K562 (cell line): ENCODE results near the gene TRIM3. TPM values are rescaled to one million over a fixed set of nuclear protein-coding genes. Genes with fewer than 3 reads are reported as not detected.

ENCODE experiments used
- ATAC-seq: fragments of 200-7000 bp; cut with Tn5 transposase; 3 replicates; pipeline ENCODE4 v1.9.1; 2020; ENCODE audit warnings: moderate library complexity
- BruUV-seq: library from RNA; stranded (reverse); fragments of 400-500 nt; replicated peaks from 2 replicates; lab custom pipeline; 2021; lab: Mats Ljungman, UMichigan
- CTCF ChIA-PET: fragments of 300-600 bp; formaldehyde crosslinking; extraction: SDS; loops from one replicate; lab custom pipeline; 2021; ENCODE audit warnings: low intra/inter-chr PET ratio; lab: Yijun Ruan, JAX
- POLR2A ChIA-PET: fragments of 300-600, 350-650 bp; sonication (Branson Sonifier 250); formaldehyde crosslinking; extraction: SDS; loops from one replicate; lab custom pipeline; 2021; ENCODE audit warnings: antibody characterized with exemption, inconsistent platforms; lab: Yijun Ruan, JAX
- DNase-seq, 4 experiments: peaks; one replicate each; pipeline versions ENCODE4 v3.0.0 to v3.0.0-alpha.2; 2011 to 2018; ENCODE audit warnings: low spot score in 3 of 4, mixed read lengths in 3 of 4; ENCODE audit errors: extremely low read depth in 1 of 4
- FAIRE-seq: peaks from 2 replicates; lab custom pipeline; 2011; peaks lifted over from hg19 to GRCh38; lab: Jason Lieb, UNC
- H2AFZ ChIP-seq: 2 replicates; pipeline ENCODE4 v1.6.0; 2011; ENCODE audit warnings: low read depth, low read length, control low read depth, inconsistent platforms
- H3K27ac ChIP-seq: fragments of 200-600 bp; 3 replicates; pipeline ENCODE4 v1.8.0; 2011; ENCODE audit warnings: low read depth, mild to moderate bottlenecking, control low read depth, inconsistent platforms, low read length, moderate library complexity, mixed read lengths; ENCODE audit errors: extremely low read depth
- H3K27me3 ChIP-seq, 2 experiments: fragments of 300-600 bp in 1 of 2; 2 replicates in 1 of 2; 3 replicates in 1 of 2; pipeline versions ENCODE4 v1.6.0 to v1.8.0; 2011; ENCODE audit warnings: inconsistent platforms in 2 of 2, low read length in 2 of 2, mild to moderate bottlenecking in 1 of 2, mixed read lengths in 1 of 2, moderate library complexity in 1 of 2; ENCODE audit not compliant: control insufficient read depth in 2 of 2, insufficient read depth in 2 of 2
- H3K36me3 ChIP-seq: fragments of 300-600 bp; 3 replicates; pipeline ENCODE4 v1.8.0; 2011; ENCODE audit warnings: mild to moderate bottlenecking, low read length, inconsistent platforms; ENCODE audit not compliant: control insufficient read depth, insufficient read depth
- H3K4me1 ChIP-seq, 2 experiments: fragments of 200-600 bp in 1 of 2; replicated peaks in 1 of 2; 2 replicates in 1 of 2; 3 replicates in 1 of 2; pipeline versions ENCODE4 v1.5.1 to v1.8.0; 2011; ENCODE audit warnings: inconsistent platforms in 2 of 2, low read length in 2 of 2, mild to moderate bottlenecking in 1 of 2, mixed read lengths in 1 of 2, moderate library complexity in 1 of 2; ENCODE audit not compliant: control insufficient read depth in 2 of 2, insufficient read depth in 2 of 2
- H3K4me2 ChIP-seq: 2 replicates; pipeline ENCODE4 v1.6.1; 2011; ENCODE audit warnings: low read length, control low read depth, inconsistent platforms, mixed read lengths; ENCODE audit not compliant: insufficient read depth
- H3K4me3 ChIP-seq: fragments of 200-600 bp; sonication (generic), shearing (Covaris generic); 2 replicates; pipeline ENCODE4 v1.5.1; 2016; ENCODE audit warnings: control low read depth, inconsistent platforms
- H3K79me2 ChIP-seq: fragments of 200-600 bp; 3 replicates; pipeline ENCODE4 v1.8.0; 2011; ENCODE audit warnings: low read length, inconsistent platforms; ENCODE audit not compliant: control insufficient read depth, insufficient read depth
- H3K9ac ChIP-seq, 2 experiments: 2 replicates each; pipeline versions ENCODE4 v1.6.0 to v1.6.1; 2011; ENCODE audit warnings: low read depth in 2 of 2, low read length in 2 of 2, control low read depth in 1 of 2, inconsistent platforms in 1 of 2, mild to moderate bottlenecking in 1 of 2, mixed read lengths in 1 of 2; ENCODE audit not compliant: insufficient read depth in 1 of 2
- H3K9me1 ChIP-seq: one replicate; pipeline ENCODE4 v1.6.0; 2011; ENCODE audit warnings: inconsistent platforms, mild to moderate bottlenecking, low read length, moderate library complexity; ENCODE audit not compliant: control insufficient read depth, insufficient read depth
- H3K9me3 ChIP-seq: replicated peaks from 2 replicates; pipeline ENCODE4 v1.5.1; 2011; ENCODE audit warnings: low read depth, low read length, inconsistent platforms; ENCODE audit not compliant: control insufficient read depth, insufficient read depth
- H4K20me1 ChIP-seq: replicated peaks from 2 replicates; pipeline ENCODE4 v1.6.1; 2011; ENCODE audit warnings: low read length, inconsistent platforms, mixed read lengths; ENCODE audit not compliant: control insufficient read depth, insufficient read depth
- BMI1 ChIP-seq: fragments of 150-350 bp; IDR thresholded peaks from 2 replicates; pipeline ENCODE4 v1.6.1; 2014; ENCODE audit warnings: low read length
- NKRF ChIP-seq: fragments of 450-650 bp; IDR thresholded peaks from 2 replicates; pipeline ENCODE4 v1.6.1; 2016; ENCODE audit warnings: borderline replicate concordance
- NR4A1 ChIP-seq, 2 experiments: fragments of 250-450 bp in 1 of 2; fragments of 450-650 bp in 1 of 2; sonication (Bioruptor Pico) in 1 of 2; IDR thresholded peaks; 2 replicates each; pipeline versions ENCODE4 v1.4.0 to v1.6.1; 2016 to 2020; ENCODE audit warnings: mild to moderate bottlenecking in 2 of 2, missing compliant biosample characterization in 1 of 2, missing genetic modification characterization in 1 of 2, moderate library complexity in 1 of 2
- RBFOX2 ChIP-seq: fragments of 200-400 bp; formaldehyde crosslinking; IDR thresholded peaks from 2 replicates; pipeline ENCODE4 v1.6.1; 2017; ENCODE audit warnings: low read depth, mild to moderate bottlenecking, low read length, moderate library complexity
- SMAD1 ChIP-seq: fragments of 150-350 bp; IDR thresholded peaks from 2 replicates; pipeline ENCODE4 v1.6.1; 2014; ENCODE audit warnings: low read length, low read depth; ENCODE audit not compliant: partially characterized antibody
- SREBF1 ChIP-seq: fragments of 150-350 bp; IDR thresholded peaks from 2 replicates; pipeline ENCODE4 v1.6.1; 2014; ENCODE audit warnings: antibody characterized with exemption, low read depth, low read length, borderline replicate concordance
- ZFP1 ChIP-seq: fragments of 450-650 bp; formaldehyde crosslinking; IDR thresholded peaks from 2 replicates; pipeline ENCODE4 v1.4.0; 2020; ENCODE audit warnings: mild to moderate bottlenecking, mixed read lengths
- ZNF695 ChIP-seq: fragments of 450-650 bp; formaldehyde crosslinking; IDR thresholded peaks from 2 replicates; pipeline ENCODE4 v1.4.0; 2020; ENCODE audit warnings: mild to moderate bottlenecking, moderate library complexity
- WGBS: fragments of 100-300 bp; shearing (Covaris generic); methylation state at CpG from one replicate; pipeline ENCODE4 v1.1.6; 2016; ENCODE audit warnings: low coverage, mixed read lengths; ENCODE audit not compliant: insufficient coverage; ENCODE audit errors: missing lambda C conversion rate; 5-methylcytosine and 5-hydroxymethylcytosine counted together
- in situ Hi-C: fragments of 300-500 bp; cut with MboI; formaldehyde crosslinking; loops from 4 replicates; pipeline ENCODE4 v1.15.0; 2018; ENCODE audit warnings: inconsistent platforms, mixed read lengths
- intact Hi-C: fragments of 100-400 bp; cut with micrococcal nuclease; formaldehyde crosslinking; loops from 2 replicates; pipeline ENCODE4 v1.14.2; 2022
- polyA plus RNA-seq, 8 experiments: library from polyadenylated mRNA; depleted of rRNA in 4 of 8; stranded (reverse) in 5 of 8; unstranded in 3 of 8; fragments of >200 nt; fragmentation: Nextera tagmentation in 2 of 8; fragmentation: Illumina TruSeq in 1 of 8; extraction: Ambion mirVana in 2 of 8; extraction: Trizol in 1 of 8; gene quantifications; 2 replicates each; pipeline versions ENCODE4 v1.2.1 to v1.2.3, GENCODE V29; 2011 to 2014; ENCODE audit warnings: inconsistent platforms in 1 of 8, missing spikeins in 1 of 8
- total RNA-seq, 7 experiments: library from RNA; depleted of rRNA in 6 of 7; stranded (reverse); fragments of >200 nt in 6 of 7; fragmentation: Illumina TruSeq in 2 of 7; extraction: Trizol in 2 of 7; gene quantifications; 2 replicates each; pipeline versions ENCODE4 v1.2.1 to v1.2.3, GENCODE V29; 2011 to 2021; ENCODE audit warnings: low replicate concordance in 1 of 7
- TF ChIP-seq, protein P1 (sequence below): fragments of 200-800 bp; sonication (Bioruptor generic); IDR thresholded peaks from 2 replicates; pipeline ENCODE4 v1.6.1; 2017; ENCODE audit warnings: missing genetic modification characterization, missing compliant biosample characterization

The TRIM3 gene
- total and polyA plus RNA-seq, 9 of the 15 experiments (the other 6 are each of a cell fraction or from before 2014, with no cell fraction given), result 0.45 to 9.2 (median 4.7) TPM

- H3K4me1 ChIP-seq, result peaks cover 0 to 7% of the 10 kb centered on the region in 2 experiments; a peak in 3 of 5 replicates
- H3K36me3 ChIP-seq, result no peaks in the 10 kb centered on the region
- ATAC-seq (no peak), FAIRE-seq (no peak)
- no peaks in the 10 kb centered on the region for H3K9me3 ChIP-seq
- BruUV-seq, result no TSS peak
- 0 out of 2 replicates have a peak, but pooled peaks cover 3% of the 10 kb centered on the region for H4K20me1 ChIP-seq
- CTCF ChIA-PET, result no interaction called here
- POLR2A ChIA-PET, result interaction anchor here (0.5 to 1.5 kb wide), 4 partner anchors 8 to 57 kb away, joined by 3 to 5 read pairs (median 3); partner anchors contain the start of gene APBB1
- 10% methylated on average over 8 of the region's 8 CpGs for WGBS
- no peak overlapping the region for H3K4me2 ChIP-seq
- no peak overlapping the region for H3K9ac ChIP-seq
- H3K27me3 ChIP-seq, result peaks cover 25 to 64% of the 10 kb centered on the region in 2 experiments; a peak in 4 of 5 replicates
- TF ChIP-seq SMAD1, result no peak
- no peak for TF ChIP-seq ZNF695 (CRISPR knock-in tag)
- TF ChIP-seq NR4A1 (CRISPR knock-in tag; IDR thresholded peaks at IDR 0.05), result no peak
- no peak for TF ChIP-seq NR4A1 (tag; IDR thresholded peaks at IDR 0.05)
- no peak for TF ChIP-seq RBFOX2
- TF ChIP-seq SREBF1, result no peak
- no peak for TF ChIP-seq NKRF
- TF ChIP-seq, protein P1, sequence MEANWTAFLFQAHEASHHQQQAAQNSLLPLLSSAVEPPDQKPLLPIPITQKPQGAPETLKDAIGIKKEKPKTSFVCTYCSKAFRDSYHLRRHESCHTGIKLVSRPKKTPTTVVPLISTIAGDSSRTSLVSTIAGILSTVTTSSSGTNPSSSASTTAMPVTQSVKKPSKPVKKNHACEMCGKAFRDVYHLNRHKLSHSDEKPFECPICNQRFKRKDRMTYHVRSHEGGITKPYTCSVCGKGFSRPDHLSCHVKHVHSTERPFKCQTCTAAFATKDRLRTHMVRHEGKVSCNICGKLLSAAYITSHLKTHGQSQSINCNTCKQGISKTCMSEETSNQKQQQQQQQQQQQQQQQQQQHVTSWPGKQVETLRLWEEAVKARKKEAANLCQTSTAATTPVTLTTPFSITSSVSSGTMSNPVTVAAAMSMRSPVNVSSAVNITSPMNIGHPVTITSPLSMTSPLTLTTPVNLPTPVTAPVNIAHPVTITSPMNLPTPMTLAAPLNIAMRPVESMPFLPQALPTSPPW (CRISPR knock-in tag), result no peak
- TF ChIP-seq ZFP1 (CRISPR knock-in tag), result no peak
- no peak for TF ChIP-seq BMI1
- TF ChIP-seq, all 486 proteins: peak for 0
- DNase-seq, result no peak
- Histone ChIP-seq H3K9me1 (no peaks in the 10 kb centered on the region), H3K79me2 (no peaks in the 10 kb centered on the region), H2AFZ (no peak overlapping the region), H3K4me3 (no peak overlapping the region), H3K27ac (no peak overlapping the region)
- intact Hi-C loops, result no loop called here
- in situ Hi-C loops, result no loop called here
Observed at GRCh38 chr11:6403539-6403938, 70.2 kb downstream of the TRIM3 start.
